SU-DHL-6 (cell line): Measurements from ENCODE around the gene MRFAP1.

ENCODE experiments used
- H2AFZ ChIP-seq: fragments of 200-600 bp; sonication (generic); 2 replicates; pipeline ENCODE4 v1.6.1; 2014; ENCODE audit warnings: low read depth, mild to moderate bottlenecking, moderate library complexity, mixed read lengths, antibody characterized with exemption, low read length; ENCODE audit not compliant: severe bottlenecking
- H3F3A ChIP-seq: fragments of 200-600 bp; shearing (Covaris generic); 2 replicates; pipeline ENCODE4 v1.6.0; 2016; ENCODE audit warnings: antibody characterized with exemption, mild to moderate bottlenecking; ENCODE audit not compliant: insufficient read depth
- H3K27ac ChIP-seq: fragments of 200-600 bp; sonication (generic); 2 replicates; pipeline ENCODE4 v1.5.1; 2016; ENCODE audit warnings: low read depth, mild to moderate bottlenecking, low read length, moderate library complexity, mixed read lengths
- H3K27me3 ChIP-seq: fragments of 200-600 bp; sonication (generic), shearing (Covaris generic); 2 replicates; pipeline ENCODE4 v1.6.0; 2014; ENCODE audit warnings: mild to moderate bottlenecking, low read length
- H3K36me3 ChIP-seq: fragments of 200-600 bp; sonication (generic); 2 replicates; pipeline ENCODE4 v1.6.1; 2014; ENCODE audit warnings: mild to moderate bottlenecking, low read length, mixed read lengths
- H3K4me2 ChIP-seq: fragments of 300-600, 200-600 bp; shearing (Covaris generic), sonication (generic); 2 replicates; pipeline ENCODE4 v1.6.0; 2014; ENCODE audit warnings: low read length, low read depth, mild to moderate bottlenecking; ENCODE audit not compliant: poor library complexity, severe bottlenecking
- H3K4me3 ChIP-seq: fragments of 200-600 bp; sonication (generic); 2 replicates; pipeline ENCODE4 v1.5.1; 2014; ENCODE audit warnings: antibody characterized with exemption, low read length, mild to moderate bottlenecking, mixed read lengths; ENCODE audit not compliant: insufficient read depth, poor library complexity, severe bottlenecking
- H3K79me2 ChIP-seq: fragments of 200-600 bp; sonication (generic); 2 replicates; pipeline ENCODE4 v1.6.1; 2014; ENCODE audit warnings: mild to moderate bottlenecking, low read length, moderate library complexity; ENCODE audit not compliant: insufficient read depth
- H3K9ac ChIP-seq: fragments of 200-600 bp; sonication (generic); 2 replicates; pipeline ENCODE4 v1.7.0; 2014; ENCODE audit warnings: mild to moderate bottlenecking, low read length
- H3K9me2 ChIP-seq: fragments of 200-600 bp; sonication (generic); replicated peaks from 2 replicates; pipeline ENCODE4 v1.6.1; 2014; ENCODE audit warnings: low read length; ENCODE audit not compliant: insufficient read depth
- H3K9me3 ChIP-seq: fragments of 200-600 bp; sonication (generic); 2 replicates; pipeline ENCODE4 v1.6.1; 2014; ENCODE audit warnings: low read length, mixed read lengths; ENCODE audit not compliant: insufficient read depth
- H4K20me1 ChIP-seq: fragments of 200-600 bp; sonication (generic); 2 replicates; pipeline ENCODE4 v1.6.1; 2014; ENCODE audit warnings: low read depth, mild to moderate bottlenecking, antibody characterized with exemption, low read length, moderate library complexity, mixed read lengths
- EZH2phosphoT487 ChIP-seq: fragments of 200-600 bp; sonication (generic), shearing (Covaris generic); conservative IDR thresholded peaks from 2 replicates; pipeline ENCODE4 v1.6.1; 2018; ENCODE audit warnings: mild to moderate bottlenecking, antibody characterized with exemption, low read length, moderate library complexity, mixed read lengths
- TF ChIP-seq, protein P1 (sequence below): fragments of 200-600 bp; sonication (generic); IDR thresholded peaks from one replicate; pipeline ENCODE4 v1.5.1; 2017; ENCODE audit warnings: antibody characterized with exemption, mild to moderate bottlenecking, low read length, moderate library complexity; ENCODE audit not compliant: insufficient read depth, poor library complexity, severe bottlenecking

MRFAP1 gene

DNA sequence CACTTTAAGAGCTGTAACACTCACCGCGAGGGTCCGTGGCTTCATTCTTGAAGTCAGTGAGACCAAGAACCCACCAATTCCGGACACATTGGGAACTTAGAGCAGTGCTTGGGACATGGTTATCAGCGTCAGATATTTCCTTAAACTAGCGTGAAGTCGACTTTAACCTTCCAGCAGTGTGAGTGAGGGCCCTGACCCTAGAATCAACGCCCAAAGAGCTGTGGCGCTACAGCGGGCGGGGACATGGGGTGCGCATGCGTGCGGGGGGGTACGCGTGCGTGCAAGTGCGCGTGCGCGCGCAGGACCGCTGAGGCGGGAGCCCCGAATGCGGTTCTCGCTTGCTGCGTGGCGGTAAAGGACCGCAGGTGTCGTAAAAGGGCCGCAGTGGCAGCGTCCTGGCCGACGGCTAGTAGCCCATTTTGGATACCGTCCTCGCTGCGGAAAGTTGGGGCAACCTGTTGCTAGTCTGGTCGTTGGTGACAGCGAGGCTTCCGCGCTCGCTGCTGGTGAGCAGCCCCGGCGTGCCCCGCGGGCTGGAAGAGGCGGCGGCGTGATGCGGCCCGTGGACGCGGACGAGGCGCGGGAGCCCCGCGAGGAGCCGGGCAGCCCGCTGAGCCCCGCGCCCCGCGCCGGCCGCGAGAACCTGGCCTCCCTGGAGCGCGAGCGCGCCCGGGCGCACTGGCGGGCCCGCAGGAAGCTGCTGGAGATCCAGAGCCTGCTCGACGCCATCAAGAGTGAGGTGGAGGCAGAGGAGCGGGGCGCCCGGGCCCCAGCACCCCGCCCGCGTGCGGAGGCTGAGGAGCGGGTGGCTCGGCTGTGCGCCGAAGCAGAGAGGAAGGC, 33.4 kb downstream of the MRFAP1 start:
- Histone ChIP-seq H3K27me3 (no peaks in the 10 kb centered on the region), H3K4me3 (peak overlapping the region; percentile 53), H3K79me2 (peaks cover 7% of the 10 kb centered on the region; the same call in 1 of the 2 replicates), H4K20me1 (no peaks in the 10 kb centered on the region), H3K9me2 (no peaks in the 10 kb centered on the region), H3K4me2 (peak overlapping the region; percentile 55), H2AFZ (peak overlapping the region; percentile 28), H3K36me3 (no peaks in the 10 kb centered on the region), H3K9me3 (no peaks in the 10 kb centered on the region), H3K27ac (no peak overlapping the region), H3K9ac (peak overlapping the region; percentile 58), H3F3A (0 out of 2 replicates have a peak, but pooled peaks cover 4% of the 10 kb centered on the region)
- no peak for TF ChIP-seq EZH2phosphoT487
- TF ChIP-seq, protein P1, sequence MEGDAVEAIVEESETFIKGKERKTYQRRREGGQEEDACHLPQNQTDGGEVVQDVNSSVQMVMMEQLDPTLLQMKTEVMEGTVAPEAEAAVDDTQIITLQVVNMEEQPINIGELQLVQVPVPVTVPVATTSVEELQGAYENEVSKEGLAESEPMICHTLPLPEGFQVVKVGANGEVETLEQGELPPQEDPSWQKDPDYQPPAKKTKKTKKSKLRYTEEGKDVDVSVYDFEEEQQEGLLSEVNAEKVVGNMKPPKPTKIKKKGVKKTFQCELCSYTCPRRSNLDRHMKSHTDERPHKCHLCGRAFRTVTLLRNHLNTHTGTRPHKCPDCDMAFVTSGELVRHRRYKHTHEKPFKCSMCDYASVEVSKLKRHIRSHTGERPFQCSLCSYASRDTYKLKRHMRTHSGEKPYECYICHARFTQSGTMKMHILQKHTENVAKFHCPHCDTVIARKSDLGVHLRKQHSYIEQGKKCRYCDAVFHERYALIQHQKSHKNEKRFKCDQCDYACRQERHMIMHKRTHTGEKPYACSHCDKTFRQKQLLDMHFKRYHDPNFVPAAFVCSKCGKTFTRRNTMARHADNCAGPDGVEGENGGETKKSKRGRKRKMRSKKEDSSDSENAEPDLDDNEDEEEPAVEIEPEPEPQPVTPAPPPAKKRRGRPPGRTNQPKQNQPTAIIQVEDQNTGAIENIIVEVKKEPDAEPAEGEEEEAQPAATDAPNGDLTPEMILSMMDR, result no peak

DNA sequence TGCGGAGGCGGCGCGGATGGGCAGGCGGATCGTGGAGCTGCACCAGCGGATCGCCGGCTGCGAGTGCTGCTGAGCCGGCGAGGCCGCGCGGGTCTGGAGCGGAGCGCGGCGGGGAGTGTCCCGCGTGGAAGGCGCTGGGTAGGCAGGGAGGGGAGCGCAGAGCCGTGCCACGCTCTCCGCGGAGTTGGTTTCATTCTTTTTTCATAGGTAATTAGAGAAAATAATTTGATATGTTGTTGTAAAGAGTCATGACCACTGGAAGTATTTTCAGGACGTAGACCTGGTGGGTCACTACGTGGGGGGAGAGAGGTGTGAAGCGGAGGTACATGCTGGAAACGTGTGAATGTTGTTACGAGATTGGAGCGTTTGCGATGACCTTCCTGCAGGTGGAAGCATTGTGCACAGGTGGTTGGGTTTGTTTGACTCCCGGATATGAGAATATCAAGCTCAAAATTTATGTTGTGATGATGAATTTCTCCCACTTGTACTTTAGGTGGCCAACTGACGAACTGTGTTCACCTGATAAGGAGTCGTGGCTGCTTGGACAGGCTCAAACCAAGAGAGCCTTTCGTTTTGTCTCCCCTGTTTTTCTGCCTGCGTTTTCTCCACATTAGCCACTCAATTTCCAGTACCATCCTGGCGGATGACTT, 34.1 kb downstream of the MRFAP1 start:
- Histone ChIP-seq H3K27me3 (no peaks in the 10 kb centered on the region), H3K4me2 (peak overlapping the region; percentile 55), H3K79me2 (peaks cover 7% of the 10 kb centered on the region; the same call in 1 of the 2 replicates), H3K9me3 (no peaks in the 10 kb centered on the region), H3K36me3 (no peaks in the 10 kb centered on the region), H4K20me1 (no peaks in the 10 kb centered on the region), H3K27ac (no peak overlapping the region), H2AFZ (peak overlapping the region; percentile 28), H3K4me3 (peak overlapping the region; percentile 53), H3K9ac (peak overlapping the region; percentile 58), H3K9me2 (no peaks in the 10 kb centered on the region), H3F3A (0 out of 2 replicates have a peak, but pooled peaks cover 4% of the 10 kb centered on the region)
- TF ChIP-seq, protein P1, result peak; percentile 10
- no peak for TF ChIP-seq EZH2phosphoT487

DNA sequence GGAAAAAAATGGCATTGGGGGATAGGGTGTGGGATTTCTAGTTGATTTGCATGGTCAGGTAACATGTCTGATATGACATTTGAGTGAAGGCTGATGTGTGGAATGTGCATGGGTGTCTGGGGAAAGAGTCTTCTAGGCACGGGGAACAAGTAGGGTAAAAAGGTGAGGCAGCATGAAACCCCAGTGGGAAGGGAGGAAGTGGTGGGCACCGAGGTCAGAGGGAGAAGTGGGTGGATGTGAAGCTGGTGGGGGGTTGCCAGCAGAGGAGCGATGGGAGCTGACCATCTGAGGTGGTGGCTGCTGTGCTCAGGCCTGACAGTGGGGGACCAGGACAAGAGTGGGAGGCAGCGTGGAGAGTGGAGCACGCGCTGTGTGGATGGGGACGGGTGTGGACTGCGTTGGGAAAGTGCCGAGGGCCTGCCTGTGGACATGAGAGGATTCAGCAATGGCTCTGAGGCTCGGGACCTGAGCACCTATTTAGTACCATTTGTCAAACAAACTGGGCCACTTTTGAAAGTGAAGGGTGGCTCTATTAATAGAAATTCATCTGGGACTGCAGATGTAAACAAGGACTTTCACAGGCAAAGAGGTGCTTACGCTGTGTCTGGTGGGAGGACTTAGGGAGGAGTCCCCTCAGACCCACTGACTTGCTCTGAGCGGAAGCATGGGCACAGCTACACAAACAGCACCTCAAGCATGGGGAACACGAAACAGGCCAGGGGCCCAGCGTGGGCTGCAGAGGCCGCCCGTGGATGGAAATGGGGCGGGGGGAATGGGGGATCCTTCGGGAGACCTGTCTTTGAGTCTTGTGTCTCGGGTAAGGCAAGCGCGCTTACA, 36.5 kb downstream of the MRFAP1 start:
- Histone ChIP-seq H3F3A (0 out of 2 replicates have a peak, but pooled peaks cover 4% of the 10 kb centered on the region), H3K4me3 (no peak overlapping the region), H3K9ac (no peak overlapping the region), H4K20me1 (no peaks in the 10 kb centered on the region), H3K27ac (no peak overlapping the region), H3K4me2 (no peak overlapping the region), H3K9me3 (no peaks in the 10 kb centered on the region), H3K27me3 (no peaks in the 10 kb centered on the region), H3K79me2 (peaks cover 7% of the 10 kb centered on the region; the same call in 1 of the 2 replicates), H3K36me3 (no peaks in the 10 kb centered on the region), H2AFZ (no peak overlapping the region), H3K9me2 (no peaks in the 10 kb centered on the region)
- TF ChIP-seq, protein P1, result no peak
- TF ChIP-seq EZH2phosphoT487, result no peak
